ENCODE measurements around the gene KRTAP5-4.
"Not testable (repeated sequence)": the region's sequence is repeated elsewhere in the genome, so short reads cannot be mapped to it uniquely, and the experiment has no call there.

The KRTAP5-4 gene, protein sequence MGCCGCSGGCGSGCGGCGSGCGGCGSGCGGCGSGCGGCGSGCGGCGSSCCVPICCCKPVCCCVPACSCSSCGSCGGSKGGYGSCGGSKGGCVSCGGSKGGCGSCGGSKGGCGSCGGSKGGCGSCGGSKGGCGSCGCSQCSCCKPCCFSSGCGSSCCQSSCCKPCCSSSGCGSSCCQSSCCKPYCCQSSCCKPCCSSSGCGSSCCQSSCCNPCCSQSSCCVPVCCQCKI

DNA sequence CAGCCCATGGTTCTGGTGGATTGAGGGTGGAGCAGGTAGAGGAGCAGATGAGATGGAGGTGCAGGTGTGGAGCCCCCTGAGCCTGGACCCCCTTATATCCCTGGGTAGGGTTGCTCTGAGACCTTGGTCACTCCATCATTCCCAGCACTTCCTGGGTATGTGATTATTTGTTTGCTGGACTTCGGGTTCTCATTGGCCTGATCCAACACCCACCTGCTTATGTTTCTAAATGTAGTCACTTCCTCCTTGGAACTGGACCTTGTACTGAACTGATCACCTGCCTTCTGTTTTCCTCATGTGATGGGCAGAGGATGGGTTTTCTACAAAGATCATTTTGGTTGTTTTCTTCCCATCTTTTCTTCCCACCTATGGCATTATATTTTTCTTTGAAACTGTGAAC, at the start of gene KRTAP5-4:
Gene KRTAP5-4, minus strand, starts transcription at position 53 of the 400 bp plus-strand sequence. Its CDS starts 45 bp downstream, at position 8.
- DNase-seq (ENCODE audit: low read depth): no peak

DNA sequence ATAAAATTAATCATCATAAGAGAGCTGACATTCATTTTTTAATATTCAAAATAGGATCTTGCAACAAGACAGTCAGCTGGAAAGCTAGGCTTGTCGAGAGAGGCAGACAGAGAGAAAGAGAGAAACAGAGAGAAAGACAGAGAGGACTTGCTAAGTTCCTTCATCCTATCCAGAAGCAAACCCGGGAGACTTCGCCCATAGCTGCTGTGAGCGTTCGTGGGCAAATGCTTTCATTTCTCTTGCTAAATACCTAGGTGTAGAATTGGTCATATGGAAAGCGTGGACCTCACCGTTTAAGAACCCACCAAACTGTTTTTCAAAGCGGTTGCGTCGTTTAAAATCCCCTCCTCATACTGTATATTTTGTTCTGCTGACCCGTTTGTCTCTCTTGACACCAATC, 49.7 kb upstream of the KRTAP5-4 start:
- no peak for DNase-seq (ENCODE audit: low read depth)

DNA sequence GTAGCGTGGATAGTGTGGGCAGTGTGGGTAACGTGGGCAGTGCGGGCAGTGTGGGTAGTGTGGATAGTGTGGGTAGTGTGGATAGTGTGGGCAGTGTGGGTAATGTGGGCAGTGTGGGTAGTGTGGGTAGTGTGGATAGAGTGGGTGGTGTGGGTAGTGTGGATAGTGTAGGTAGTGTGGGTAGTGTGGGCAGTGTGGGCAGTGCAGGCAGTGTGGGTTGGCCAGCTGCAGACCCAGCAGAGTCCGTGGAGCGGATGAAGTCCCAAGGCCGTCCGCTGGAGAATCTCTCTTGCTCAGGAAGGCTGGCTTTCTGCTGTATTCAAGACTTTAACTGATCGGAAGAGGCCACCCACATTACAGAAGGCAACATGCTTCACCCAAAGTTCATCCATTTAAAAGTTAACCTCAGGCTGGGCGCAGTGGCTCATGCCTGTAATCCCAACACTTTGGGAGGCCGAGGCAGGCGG, 49.0 kb upstream of the KRTAP5-4 start:
- DNase-seq (ENCODE audit: low read depth): no peak

DNA sequence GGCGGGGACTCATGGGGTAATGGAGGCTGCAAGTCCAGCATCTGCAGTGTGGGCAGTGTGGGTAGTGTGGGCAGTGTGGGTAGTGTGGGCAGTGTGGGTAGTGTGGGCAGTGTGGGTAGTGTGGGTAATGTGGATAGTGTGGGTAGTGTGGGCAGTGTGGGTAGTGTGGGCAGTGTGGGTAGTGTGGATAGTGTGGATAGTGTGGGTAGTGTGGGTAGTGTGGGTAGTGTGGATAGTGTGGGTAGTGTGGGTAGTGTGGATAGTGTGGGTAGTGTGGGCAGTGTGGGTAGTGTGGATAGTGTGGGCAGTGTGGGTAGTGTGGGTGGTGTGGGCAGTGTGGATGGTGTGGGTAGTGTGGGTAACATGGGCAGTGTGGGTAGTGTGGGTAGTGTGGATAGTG, 48.5 kb upstream of the KRTAP5-4 start:
- DNase-seq (ENCODE audit: low read depth): not testable (repeated sequence)

DNA sequence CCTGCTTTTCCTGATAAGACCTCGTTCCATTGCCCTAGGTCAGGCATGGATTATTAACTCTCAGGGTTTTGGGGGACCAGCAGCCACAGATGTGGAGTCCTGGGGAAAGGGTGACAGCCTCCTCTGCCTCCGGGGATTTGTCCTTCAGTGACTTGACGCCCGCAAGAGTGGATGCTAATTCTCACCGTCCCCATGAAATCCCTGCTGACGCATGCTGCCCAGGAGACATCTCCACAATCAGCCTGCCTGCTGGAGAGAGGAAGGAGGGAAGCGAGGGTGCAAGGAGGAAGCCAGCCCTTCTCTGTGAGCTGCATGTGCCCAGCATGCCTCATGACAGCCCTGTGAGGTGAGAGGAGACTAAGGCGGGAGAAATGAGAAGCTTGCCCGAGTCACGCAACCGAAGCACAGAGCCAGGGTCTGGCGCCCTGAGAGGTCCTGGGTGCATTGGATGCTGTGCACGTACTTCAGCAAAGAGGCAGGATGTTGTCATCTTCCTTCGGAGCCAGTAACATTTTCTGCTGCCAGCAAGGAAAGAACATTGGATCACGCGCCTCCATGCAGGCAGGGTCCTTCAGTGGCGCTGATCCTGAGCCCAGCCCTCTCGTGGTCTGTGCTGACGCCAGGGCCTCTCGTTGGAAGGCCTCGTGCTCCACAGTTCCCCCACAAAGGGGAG, 47.7 kb upstream of the KRTAP5-4 start:
- no peak for DNase-seq (ENCODE audit: low read depth)

DNA sequence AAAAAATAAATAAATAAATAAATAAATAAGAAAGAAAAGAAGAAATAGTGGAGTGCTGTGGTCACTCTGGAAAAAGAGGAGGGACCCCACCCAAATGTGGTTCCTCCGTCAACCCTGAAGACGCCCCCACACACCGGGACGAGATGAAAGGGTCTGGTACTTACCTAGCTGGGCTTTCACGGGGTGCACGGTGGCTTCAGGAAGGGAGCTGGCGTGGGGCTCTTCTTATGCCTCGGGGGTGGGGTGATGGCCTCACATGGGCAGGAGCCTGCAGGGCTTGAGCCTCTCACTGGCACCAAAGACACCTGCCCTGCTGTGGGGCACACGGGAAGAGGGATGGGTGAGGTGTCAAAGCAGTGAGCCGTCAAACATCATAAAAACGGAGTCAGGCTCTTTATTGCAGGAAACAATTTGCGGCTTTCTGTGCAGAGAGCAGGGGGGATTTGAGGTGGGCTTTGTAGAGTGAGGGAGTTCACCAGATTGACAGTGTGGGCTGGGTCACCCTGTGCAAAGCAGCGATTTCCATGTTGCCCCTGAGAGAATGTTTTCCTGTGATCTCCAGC, 47.1 kb upstream of the KRTAP5-4 start:
- no peak for DNase-seq (ENCODE audit: low read depth)

DNA sequence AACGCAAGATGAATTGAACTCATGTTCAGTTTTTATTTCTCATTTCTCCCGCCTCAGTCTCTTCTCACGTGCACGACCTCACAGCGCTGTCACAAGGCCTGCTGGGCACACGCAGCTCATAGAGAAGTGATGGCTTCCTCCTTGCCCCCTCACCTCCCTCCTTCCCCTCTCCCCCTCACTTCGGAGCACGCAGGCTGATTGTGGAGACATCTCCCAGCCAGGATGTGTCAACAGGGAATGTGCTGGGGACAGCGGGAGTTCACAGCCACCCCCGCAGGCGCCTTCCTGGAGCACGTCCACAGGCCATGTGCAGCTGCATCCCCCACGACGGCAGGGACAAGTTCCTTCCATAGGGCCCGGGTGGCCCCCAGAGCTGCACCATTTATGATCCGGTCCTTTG, 46.0 kb upstream of the KRTAP5-4 start:
- no peak for DNase-seq (ENCODE audit: low read depth)

DNA sequence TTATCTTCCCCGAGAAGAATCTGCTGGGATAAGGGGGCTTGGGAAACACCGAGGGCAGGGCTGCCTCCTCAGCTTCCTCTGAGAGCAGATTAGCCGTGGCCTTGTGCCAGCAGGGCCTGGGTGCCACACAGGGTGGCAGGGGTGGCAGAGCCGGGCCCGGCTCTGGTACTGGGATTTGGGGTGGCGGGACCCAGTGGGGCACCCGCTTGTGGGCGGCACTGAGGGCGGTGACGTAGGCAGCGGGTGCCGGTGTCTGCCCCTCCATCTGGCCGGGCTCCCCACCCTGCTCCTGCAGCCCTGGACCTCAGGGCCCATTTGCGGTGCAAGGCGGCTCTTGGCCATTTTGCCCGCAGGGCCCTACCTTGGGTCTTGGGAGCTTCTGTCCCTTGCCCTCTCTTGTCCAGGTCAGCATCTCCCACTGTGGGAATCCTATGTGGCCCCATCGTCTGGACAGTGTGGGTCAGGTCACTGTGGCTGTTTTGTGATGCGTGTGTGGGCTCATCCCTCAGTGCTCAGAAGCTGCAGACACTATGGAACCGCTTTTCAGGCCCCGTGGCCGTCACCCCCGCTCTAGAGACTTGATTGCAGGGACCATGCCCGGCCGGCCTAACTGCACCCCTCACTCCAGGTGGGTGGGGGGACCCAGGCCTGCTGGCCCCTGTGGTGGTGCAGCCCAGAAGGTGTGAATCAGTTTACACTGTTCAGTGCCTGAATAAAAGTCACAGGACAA, 45.3 kb upstream of the KRTAP5-4 start:
- no peak for DNase-seq (ENCODE audit: low read depth)

DNA sequence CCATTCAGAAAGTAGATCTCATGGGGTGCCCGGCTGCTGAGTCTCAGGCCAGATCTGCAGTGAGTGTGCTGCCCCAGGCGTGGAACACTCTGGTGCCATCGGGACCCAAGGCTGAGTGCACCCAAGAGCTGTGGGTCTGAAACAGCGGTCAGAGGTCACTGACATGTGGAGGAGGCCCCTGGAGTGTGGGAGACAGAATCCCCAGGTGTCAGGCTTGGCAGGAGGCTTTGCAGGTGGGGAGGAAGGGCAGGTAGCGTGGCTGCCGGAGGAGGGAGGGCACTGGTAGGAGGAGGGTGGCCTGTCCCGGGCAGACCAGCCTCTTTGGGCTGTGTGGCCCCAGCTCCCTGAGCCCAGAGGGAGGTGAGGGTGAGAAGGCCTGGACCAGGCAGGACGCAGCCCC, 43.4 kb upstream of the KRTAP5-4 start:
- no peak for DNase-seq (ENCODE audit: low read depth)

DNA sequence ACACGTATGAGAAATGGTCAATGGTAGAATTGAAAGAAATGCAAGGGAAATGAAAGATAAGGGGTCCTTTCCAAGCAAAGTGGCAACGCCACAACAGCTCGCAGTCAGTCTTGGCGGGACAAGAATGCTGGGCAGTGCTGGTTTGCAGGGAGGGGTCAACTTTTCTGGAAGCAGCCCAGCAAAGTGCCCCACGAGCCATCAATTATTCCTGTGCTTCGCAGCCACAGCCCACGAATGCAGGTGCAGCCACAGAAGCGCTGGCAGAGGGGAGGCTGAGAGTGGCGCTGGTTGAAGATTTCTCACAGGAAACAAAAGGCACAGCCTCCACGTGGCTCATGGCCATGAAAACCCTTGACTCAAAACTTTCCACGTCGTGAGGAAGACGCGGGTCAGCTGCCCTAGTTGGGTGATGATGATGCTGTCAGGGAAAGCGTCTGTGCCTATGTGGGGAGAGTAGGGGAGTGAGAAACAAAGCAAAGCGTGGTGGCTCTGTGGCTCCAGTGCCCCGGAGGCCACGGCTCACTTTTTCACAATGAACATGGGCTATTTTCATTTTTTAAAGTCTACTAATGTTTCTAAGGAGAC, 40.9 kb upstream of the KRTAP5-4 start:
- DNase-seq (ENCODE audit: low read depth): not testable (repeated sequence)

DNA sequence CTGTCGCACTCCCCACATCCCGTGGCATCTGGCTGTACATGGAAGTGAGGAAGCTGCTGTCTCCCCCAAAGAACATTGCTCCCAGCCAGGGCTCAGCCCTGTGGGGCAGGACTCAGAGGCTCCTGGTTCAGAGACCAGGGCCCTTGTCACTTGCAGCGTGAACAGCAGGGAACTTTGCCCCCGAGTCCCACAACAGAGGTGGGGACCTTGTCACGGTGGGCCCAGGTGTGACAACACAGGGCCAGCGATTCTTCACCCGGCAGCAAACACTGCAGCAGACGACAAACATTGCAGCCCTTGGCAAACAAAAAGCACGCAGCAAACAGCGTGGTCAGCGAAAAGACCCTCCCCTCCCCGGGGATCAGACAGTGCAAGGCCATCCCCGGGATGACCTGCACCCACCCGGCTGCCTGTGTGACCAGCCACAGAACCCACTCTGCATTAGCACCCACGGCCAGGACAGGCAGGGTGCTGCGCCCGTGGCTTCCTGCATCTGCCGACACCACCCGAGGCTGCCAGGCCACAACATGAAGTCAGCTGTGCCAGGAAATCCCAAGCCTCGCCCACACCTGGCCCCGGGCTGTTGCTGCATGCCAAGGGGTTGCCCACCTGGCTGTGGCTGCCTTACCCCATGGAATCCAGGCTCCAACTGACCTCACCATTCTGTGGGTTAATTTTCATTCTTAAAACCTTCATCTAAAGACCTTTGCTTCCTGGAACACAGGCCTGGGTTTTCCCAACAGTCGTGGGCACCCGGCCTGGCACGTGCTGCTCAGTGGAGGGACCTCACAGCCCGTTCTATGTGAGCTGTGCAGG, 39.7 kb upstream of the KRTAP5-4 start:
- not testable (repeated sequence) for DNase-seq (ENCODE audit: low read depth)

DNA sequence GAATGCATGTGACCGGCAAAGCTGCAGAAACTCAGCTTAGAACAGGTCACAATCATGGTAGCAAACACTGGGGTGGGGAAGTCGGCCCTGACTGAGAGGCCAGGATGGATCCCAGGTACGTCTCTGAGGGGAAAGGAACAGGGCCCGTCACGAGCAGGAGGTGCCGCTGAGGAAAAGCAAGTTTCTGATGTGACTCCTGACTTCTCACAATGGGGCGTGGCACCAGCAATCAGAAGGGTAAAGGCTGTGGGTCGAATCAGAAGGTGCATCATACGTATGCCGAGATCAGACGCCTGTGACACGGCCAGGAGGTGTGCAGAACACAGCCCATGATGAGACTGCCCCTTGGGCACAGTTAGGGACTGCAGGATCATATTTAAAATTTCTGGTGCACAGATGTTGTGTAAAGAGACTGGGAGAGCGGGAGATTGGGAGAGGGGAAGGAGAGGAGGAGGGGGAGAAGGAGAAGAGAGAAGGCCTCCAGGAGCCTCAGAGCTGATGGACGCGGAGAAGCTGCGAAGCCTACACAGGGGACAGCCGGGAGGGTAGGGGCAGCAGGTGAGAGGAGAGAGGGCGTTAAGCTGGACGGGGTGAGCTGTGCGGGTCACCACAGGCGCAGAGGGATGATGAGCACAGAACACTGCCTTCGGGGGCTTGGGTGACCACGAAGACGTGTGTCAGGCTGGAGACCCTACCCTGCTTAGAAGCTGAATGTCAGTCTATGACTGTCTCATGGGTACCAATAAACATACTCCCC, 38.4 kb upstream of the KRTAP5-4 start:
- no peak for DNase-seq (ENCODE audit: low read depth)

DNA sequence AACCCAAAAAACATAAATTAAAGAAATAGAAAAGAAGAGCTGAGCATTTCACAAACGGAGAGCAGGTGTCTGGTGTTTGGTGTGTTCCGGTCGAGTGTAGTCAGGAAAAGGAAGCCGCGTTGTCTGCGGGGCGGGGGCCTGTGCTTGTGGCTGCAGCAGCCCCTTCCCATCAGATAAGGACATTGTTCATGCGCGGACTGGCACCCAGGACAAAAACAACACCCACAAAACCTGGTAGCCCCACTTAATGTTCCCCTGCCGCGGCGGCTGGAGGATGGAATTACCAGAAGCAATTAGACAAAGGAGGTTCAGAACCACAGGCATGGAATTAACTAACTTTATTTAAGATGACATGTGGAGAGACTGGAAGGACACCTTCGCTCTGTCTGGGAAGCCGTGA, 37.6 kb upstream of the KRTAP5-4 start:
- no peak for DNase-seq (ENCODE audit: low read depth)

DNA sequence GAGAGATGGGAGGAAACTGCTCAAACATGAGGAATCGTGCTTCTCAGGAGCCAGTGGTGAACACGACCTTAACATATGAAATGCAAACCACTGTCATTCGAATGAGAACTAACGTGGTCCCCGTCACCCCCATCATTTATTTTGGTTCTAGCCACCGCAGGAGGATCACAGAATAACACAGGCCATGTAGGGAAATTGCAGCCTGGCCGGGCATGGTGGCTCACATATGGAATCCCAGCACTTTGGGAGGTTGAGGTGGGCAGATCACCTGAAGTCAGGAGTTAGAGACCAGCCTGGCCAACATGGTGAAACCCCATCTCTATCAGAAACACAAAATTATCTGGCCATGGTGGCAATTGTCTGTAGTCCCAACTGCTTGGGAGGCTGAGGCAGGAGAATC, 34.7 kb upstream of the KRTAP5-4 start:
- no peak for DNase-seq (ENCODE audit: low read depth)

DNA sequence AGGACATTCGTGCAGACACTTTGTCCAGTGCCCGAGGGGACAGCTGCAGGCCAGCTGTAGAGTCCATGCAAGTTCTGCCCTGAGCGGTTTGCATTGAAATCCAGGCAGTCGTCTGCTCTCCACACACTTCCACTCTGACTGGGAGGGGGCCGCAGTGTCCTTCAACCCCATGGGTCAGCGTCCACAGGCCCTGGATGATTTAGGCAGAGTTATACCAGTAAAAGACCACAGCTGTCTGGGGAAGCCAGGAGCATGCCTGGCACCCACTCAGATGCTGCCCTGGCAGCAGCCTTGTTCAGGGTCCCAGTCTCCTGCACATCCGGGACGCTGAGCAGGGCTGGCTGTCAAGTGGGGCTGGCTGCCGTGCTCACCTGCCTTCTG, 34.1 kb upstream of the KRTAP5-4 start:
- DNase-seq (ENCODE audit: low read depth): no peak

DNA sequence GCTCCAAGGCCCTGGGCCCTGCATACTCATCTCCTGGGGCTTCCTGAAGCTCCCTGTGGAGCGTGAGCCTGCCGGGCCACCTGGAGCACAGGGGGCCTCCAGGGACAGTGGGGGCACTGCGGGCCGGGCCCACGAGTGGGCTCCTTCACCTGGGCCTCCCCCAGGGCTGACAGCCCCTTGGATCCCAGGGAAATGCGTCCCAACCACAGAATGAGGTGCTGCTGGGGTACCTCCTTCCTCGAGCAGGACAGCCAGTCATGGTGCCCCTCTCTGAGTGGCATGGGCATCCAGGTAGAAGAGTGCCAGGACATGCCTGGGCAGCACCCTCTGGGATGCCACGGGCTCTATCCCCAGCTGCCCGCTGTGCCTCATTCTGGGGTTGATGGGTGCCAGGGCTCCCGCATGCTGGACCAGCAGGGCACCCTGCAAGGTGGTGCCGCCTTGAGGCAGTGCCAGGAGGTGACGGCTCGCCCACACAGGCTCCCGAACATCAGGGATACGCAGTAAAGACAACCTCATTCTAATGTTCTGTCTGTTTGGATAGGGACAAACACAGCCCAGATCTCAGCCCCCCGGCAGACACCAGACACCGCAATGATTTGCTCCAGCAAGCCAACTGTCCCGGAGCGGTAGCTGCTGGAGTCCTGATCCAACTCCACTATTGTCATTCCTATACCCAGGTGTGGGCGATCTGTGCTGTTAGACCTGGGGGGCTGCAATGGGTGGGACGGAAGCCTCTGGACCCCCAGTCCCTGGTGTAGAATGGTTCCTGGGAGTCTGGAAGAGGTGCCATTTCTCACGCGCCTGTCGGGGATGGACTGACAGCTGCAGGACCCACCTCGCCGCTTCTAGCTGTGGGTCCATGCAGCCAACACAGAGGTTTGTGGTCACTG, 33.5 kb upstream of the KRTAP5-4 start:
- no peak for DNase-seq (ENCODE audit: low read depth)

DNA sequence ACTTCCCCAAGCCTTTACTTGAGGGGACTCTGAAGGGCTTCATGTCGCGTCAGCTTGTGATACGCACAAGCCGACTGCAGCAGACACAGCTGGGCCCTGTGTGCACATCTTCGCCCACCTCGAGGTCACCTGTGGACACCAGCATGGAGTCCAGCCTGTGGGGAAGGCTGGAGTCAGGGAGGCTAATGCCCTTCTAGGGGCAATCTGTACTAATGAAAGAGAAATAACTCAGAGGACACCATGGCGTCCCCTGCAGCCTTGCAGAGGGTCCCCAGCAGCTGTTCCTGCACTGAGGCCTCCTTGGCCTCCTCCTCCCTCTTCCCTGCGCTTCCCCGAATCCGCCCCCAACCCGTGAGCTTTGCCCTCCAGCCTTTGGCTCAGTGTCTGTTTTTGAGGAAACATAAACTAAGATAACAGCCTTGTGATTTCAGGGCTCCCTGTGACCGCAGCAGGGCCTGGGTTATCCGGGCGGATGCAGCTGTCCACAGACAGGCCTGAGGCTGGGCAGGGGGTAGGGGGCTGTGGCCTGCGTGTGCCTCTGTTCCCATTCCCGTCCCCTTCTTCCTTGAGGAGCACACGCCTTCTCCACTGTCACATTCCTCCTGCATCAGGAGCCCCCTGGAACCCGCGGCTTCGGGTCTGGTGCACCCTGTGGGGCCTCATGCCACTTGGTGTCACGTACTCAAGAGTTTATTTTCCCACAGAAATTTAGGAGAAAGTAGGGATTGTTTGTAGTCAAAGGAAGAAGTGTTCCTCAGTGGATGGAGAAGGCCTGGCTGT, 32.6 kb upstream of the KRTAP5-4 start:
- DNase-seq (ENCODE audit: low read depth): no peak

DNA sequence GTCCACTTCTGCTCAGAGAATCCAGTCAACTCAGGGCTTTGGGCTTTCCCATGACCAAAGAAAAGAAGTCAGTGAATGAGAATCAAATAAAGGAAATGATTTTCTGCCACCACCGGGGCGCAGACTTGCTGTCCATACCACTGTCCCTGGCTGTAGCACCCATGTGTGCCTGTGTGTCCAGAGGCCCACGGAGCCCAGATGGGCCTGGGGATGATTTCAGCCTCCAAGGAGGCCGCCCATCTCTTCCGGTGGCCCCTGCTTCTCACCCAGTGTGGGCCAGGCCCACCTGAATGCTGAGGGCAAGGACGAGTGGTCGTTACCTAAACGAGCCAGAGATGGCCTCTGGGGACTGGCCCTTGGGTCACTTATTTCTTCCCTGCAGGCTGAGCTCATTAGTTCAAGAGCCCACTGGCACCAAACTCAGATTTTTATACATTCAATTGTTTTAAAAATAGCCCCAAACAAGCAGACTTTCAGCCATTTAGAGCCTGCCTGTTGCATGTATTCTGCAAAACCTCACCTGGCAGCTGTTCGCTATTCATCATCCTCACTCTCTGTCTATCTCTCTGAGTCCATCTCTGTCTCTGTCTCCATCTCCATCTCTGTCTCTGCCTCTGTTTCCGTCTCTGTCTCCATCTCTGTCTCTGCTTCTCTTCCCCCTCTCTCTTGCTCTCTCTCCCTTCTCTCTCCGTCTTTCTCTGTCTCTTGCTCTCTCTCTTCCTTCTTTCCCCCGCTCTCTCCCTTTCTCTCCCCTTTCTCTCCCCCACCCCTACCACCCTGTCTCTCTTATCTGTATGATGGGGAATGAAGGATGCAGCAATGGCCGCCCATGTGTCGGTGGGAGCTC, 31.8 kb upstream of the KRTAP5-4 start:
- no peak for DNase-seq (ENCODE audit: low read depth)

Measured in activated T-cell treated with anti-CD3 and anti-CD28 coated beads for 48 hours (primary cell).